K562 (cell line): ENCODE results near the gene CALCOCO2. TPM values are rescaled to one million over a fixed set of nuclear protein-coding genes. Genes with fewer than 3 reads are reported as not detected.

ENCODE experiments used
- ASH1L ChIP-seq: fragments of 450-650 bp; IDR thresholded peaks from 2 replicates; pipeline ENCODE4 v1.6.1; 2018; ENCODE audit warnings: borderline replicate concordance, mild to moderate bottlenecking, low read depth; ENCODE audit not compliant: partially characterized antibody
- CBFB ChIP-seq: sonication (generic); formaldehyde crosslinking; IDR thresholded peaks from 2 replicates; pipeline ENCODE4 v1.4.0; 2020; ENCODE audit warnings: mild to moderate bottlenecking, missing genetic modification reagents
- DACH1 ChIP-seq: fragments of 450-650 bp; IDR thresholded peaks from 2 replicates; pipeline ENCODE4 v1.6.1; 2018; ENCODE audit not compliant: partially characterized antibody
- DMBX1 ChIP-seq: fragments of 250-450 bp; sonication (Bioruptor Pico); IDR thresholded peaks from 2 replicates; pipeline ENCODE4 v1.8.0; 2022; ENCODE audit warnings: inconsistent platforms, mild to moderate bottlenecking, moderate library complexity, borderline replicate concordance
- ESRRB ChIP-seq: fragments of 250-450 bp; sonication (Bioruptor Pico); IDR thresholded peaks from 2 replicates; pipeline ENCODE4 v1.5.0; 2020; ENCODE audit warnings: mild to moderate bottlenecking, moderate library complexity, borderline replicate concordance
- FOXJ3 ChIP-seq: sonication (generic); formaldehyde crosslinking; IDR thresholded peaks from 2 replicates; pipeline ENCODE4 v1.4.0; 2020; ENCODE audit warnings: mild to moderate bottlenecking, missing genetic modification reagents
- HDAC1 ChIP-seq, 2 experiments: fragments of 450-650 bp; IDR thresholded peaks; 2 replicates each; pipeline ENCODE4 v1.6.1; 2016 to 2017; ENCODE audit warnings: inconsistent platforms in 1 of 2, mild to moderate bottlenecking in 1 of 2, moderate library complexity in 1 of 2
- NFE2L1 ChIP-seq: fragments of 450-650 bp; IDR thresholded peaks from 2 replicates; pipeline ENCODE4 v1.6.1; 2016; ENCODE audit warnings: missing genetic modification characterization, low read depth, mild to moderate bottlenecking, missing compliant biosample characterization, moderate library complexity, borderline replicate concordance
- RAD51 ChIP-seq: fragments of 450-650 bp; IDR thresholded peaks from 2 replicates; pipeline ENCODE4 v1.7.1; 2016; ENCODE audit warnings: low read depth, mild to moderate bottlenecking, borderline replicate concordance
- SIN3A ChIP-seq, 2 experiments: fragments of 150-350 bp in 1 of 2; IDR thresholded peaks; 2 replicates each; pipeline ENCODE4 v1.6.1; 2011 to 2016; ENCODE audit warnings: borderline replicate concordance in 2 of 2, low read depth in 2 of 2, low read length in 2 of 2, mild to moderate bottlenecking in 2 of 2, moderate library complexity in 2 of 2; ENCODE audit not compliant: control insufficient read depth in 1 of 2
- SUPT5H ChIP-seq: fragments of 450-650 bp; IDR thresholded peaks from 2 replicates; pipeline ENCODE4 v1.6.1; 2016
- THRA ChIP-seq: fragments of 450-650 bp; IDR thresholded peaks from 2 replicates; pipeline ENCODE4 v1.6.1; 2017; ENCODE audit warnings: mild to moderate bottlenecking, moderate library complexity
- XRCC5 ChIP-seq: fragments of 200-400 bp; formaldehyde crosslinking; IDR thresholded peaks from 2 replicates; pipeline ENCODE4 v1.6.1; 2017; ENCODE audit warnings: low read depth, mild to moderate bottlenecking, low read length
- ZNF239 ChIP-seq: fragments of 250-450 bp; sonication (Bioruptor Pico); IDR thresholded peaks from 2 replicates; pipeline ENCODE4 v1.4.0; 2020; ENCODE audit warnings: mild to moderate bottlenecking
- ZNF655 ChIP-seq: fragments of 250-450 bp; sonication (Bioruptor Pico); IDR thresholded peaks from 2 replicates; pipeline ENCODE4 v1.5.0; 2021
- polyA plus RNA-seq, 8 experiments: library from polyadenylated mRNA; depleted of rRNA in 4 of 8; stranded (reverse) in 5 of 8; unstranded in 3 of 8; fragments of >200 nt; fragmentation: Nextera tagmentation in 2 of 8; fragmentation: Illumina TruSeq in 1 of 8; extraction: Ambion mirVana in 2 of 8; extraction: Trizol in 1 of 8; gene quantifications; 2 replicates each; pipeline versions ENCODE4 v1.2.1 to v1.2.3, GENCODE V29; 2011 to 2014; ENCODE audit warnings: inconsistent platforms in 1 of 8, missing spikeins in 1 of 8
- total RNA-seq, 7 experiments: library from RNA; depleted of rRNA in 6 of 7; stranded (reverse); fragments of >200 nt in 6 of 7; fragmentation: Illumina TruSeq in 2 of 7; extraction: Trizol in 2 of 7; gene quantifications; 2 replicates each; pipeline versions ENCODE4 v1.2.1 to v1.2.3, GENCODE V29; 2011 to 2021; ENCODE audit warnings: low replicate concordance in 1 of 7
- TF ChIP-seq, protein P1 (sequence below), 3 experiments: IDR thresholded peaks in 2 of 3; conservative IDR thresholded peaks in 1 of 3; 2 replicates each; pipeline ENCODE4 v1.5.1; 2011 to 2012; ENCODE audit warnings: low read length in 3 of 3, mild to moderate bottlenecking in 3 of 3, control low read depth in 2 of 3, improper control_type of control experiment in 1 of 3, inconsistent platforms in 1 of 3, low read depth in 1 of 3, mixed read lengths in 1 of 3, moderate library complexity in 1 of 3; ENCODE audit not compliant: insufficient read depth in 2 of 3
- TF ChIP-seq, protein P2 (sequence below): fragments of 200-800 bp; sonication (Bioruptor generic); IDR thresholded peaks from 2 replicates; pipeline ENCODE4 v1.6.1; 2016; ENCODE audit warnings: missing genetic modification characterization, missing compliant biosample characterization

CALCOCO2 gene
- total and polyA plus RNA-seq, 9 of the 15 experiments (the other 6 are each of a cell fraction or from before 2014, with no cell fraction given), result 24.1 to 87.3 (median 67.5) TPM

DNA sequence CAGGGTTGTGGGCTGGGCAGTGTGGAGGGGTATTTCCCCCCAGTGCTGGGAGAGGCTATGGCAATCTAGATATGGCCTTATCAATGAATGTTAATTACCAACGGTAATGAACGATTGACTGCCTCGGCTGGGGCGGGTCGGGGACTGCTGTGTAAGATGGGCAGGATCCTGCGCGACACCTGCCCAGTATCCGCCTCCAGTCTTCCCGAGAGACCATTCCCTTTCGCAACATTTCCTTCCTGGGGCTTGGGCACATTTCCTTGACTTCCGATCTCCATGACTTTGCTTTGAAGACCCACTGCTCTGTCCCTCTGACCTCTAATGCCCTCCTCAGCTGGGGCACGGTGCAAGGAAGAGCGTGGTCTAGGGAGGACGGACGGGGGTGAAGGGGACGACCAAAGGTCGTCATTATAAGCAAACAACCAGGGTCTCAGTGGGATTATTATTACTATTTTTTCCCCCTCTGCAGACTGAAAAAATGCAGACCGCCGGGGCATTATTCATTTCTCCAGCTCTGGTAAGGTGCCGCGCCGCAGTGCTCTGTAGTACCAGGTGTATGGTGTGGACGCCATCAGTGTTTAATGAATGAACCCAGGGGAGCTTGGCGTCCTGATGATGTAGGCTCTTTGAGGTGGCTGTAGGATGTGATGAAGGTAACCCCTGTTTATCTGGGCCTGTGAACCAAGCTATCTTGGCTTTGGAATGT lies 62.3 kb downstream of the CALCOCO2 start (continued):
- TF ChIP-seq, protein P1, sequence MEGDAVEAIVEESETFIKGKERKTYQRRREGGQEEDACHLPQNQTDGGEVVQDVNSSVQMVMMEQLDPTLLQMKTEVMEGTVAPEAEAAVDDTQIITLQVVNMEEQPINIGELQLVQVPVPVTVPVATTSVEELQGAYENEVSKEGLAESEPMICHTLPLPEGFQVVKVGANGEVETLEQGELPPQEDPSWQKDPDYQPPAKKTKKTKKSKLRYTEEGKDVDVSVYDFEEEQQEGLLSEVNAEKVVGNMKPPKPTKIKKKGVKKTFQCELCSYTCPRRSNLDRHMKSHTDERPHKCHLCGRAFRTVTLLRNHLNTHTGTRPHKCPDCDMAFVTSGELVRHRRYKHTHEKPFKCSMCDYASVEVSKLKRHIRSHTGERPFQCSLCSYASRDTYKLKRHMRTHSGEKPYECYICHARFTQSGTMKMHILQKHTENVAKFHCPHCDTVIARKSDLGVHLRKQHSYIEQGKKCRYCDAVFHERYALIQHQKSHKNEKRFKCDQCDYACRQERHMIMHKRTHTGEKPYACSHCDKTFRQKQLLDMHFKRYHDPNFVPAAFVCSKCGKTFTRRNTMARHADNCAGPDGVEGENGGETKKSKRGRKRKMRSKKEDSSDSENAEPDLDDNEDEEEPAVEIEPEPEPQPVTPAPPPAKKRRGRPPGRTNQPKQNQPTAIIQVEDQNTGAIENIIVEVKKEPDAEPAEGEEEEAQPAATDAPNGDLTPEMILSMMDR (IDR thresholded peaks at IDR 0.05 in 2 of 3, conservative IDR thresholded peaks at IDR 0.05 in 1 of 3; ENCODE audit: insufficient read depth in 2 of 3, low read depth in 1 of 3, low read length in 3 of 3), result 0 out of 6 replicates have a peak, but pooled peaks of 1 of the 3 experiments have one; percentile 4
- no peak for TF ChIP-seq XRCC5
- TF ChIP-seq ZNF655 (CRISPR knock-in tag), result no peak
- TF ChIP-seq CBFB, result peak; percentile 73; the same call in 1 of the 2 replicates
- no peak for TF ChIP-seq ASH1L
- no peak for TF ChIP-seq RAD51
- TF ChIP-seq ZNF239 (CRISPR knock-in tag), result no peak
- peak; percentile 55 for TF ChIP-seq DACH1
- no peak for TF ChIP-seq THRA
- TF ChIP-seq SIN3A (IDR thresholded peaks at IDR 0.05; ENCODE audit: borderline replicate concordance in 2 of 2, control insufficient read depth in 1 of 2, low read depth in 2 of 2, low read length in 2 of 2), result 0 out of 4 replicates have a peak, but pooled peaks of 1 of the 2 experiments have one; percentile 5
- TF ChIP-seq FOXJ3 (CRISPR knock-in tag), result no peak
- no peak for TF ChIP-seq ESRRB
- no peak for TF ChIP-seq DMBX1
- TF ChIP-seq HDAC1 (IDR thresholded peaks at IDR 0.05), result 0 out of 4 replicates have a peak, but pooled peaks of 1 of the 2 experiments have one; percentile 10
- TF ChIP-seq NFE2L1 (tag), result no peak
- TF ChIP-seq SUPT5H, result 0 out of 2 replicates have a peak, but pooled peaks have one; percentile 26
- TF ChIP-seq, protein P2, sequence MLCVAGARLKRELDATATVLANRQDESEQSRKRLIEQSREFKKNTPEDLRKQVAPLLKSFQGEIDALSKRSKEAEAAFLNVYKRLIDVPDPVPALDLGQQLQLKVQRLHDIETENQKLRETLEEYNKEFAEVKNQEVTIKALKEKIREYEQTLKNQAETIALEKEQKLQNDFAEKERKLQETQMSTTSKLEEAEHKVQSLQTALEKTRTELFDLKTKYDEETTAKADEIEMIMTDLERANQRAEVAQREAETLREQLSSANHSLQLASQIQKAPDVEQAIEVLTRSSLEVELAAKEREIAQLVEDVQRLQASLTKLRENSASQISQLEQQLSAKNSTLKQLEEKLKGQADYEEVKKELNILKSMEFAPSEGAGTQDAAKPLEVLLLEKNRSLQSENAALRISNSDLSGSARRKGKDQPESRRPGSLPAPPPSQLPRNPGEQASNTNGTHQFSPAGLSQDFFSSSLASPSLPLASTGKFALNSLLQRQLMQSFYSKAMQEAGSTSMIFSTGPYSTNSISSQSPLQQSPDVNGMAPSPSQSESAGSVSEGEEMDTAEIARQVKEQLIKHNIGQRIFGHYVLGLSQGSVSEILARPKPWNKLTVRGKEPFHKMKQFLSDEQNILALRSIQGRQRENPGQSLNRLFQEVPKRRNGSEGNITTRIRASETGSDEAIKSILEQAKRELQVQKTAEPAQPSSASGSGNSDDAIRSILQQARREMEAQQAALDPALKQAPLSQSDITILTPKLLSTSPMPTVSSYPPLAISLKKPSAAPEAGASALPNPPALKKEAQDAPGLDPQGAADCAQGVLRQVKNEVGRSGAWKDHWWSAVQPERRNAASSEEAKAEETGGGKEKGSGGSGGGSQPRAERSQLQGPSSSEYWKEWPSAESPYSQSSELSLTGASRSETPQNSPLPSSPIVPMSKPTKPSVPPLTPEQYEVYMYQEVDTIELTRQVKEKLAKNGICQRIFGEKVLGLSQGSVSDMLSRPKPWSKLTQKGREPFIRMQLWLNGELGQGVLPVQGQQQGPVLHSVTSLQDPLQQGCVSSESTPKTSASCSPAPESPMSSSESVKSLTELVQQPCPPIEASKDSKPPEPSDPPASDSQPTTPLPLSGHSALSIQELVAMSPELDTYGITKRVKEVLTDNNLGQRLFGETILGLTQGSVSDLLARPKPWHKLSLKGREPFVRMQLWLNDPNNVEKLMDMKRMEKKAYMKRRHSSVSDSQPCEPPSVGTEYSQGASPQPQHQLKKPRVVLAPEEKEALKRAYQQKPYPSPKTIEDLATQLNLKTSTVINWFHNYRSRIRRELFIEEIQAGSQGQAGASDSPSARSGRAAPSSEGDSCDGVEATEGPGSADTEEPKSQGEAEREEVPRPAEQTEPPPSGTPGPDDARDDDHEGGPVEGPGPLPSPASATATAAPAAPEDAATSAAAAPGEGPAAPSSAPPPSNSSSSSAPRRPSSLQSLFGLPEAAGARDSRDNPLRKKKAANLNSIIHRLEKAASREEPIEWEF (CRISPR knock-in tag), result no peak; the same call in 1 of the 2 replicates
